CD4-positive, alpha-beta T cell (primary cell): ENCODE measurements around the gene ARMCX4. TPM values are rescaled to one million over a fixed set of nuclear protein-coding genes. Genes with fewer than 3 reads are reported as not detected.

ENCODE experiments used
- ATAC-seq: fragments of 200-7000 bp; cut with Tn5 transposase; one replicate; pipeline ENCODE4 v1.10.0; 2022; ENCODE audit warnings: mild to moderate bottlenecking; ENCODE audit not compliant: poor library complexity
- CTCF ChIA-PET: fragments of 350-600 bp; sonication (Branson Sonifier 250); formaldehyde crosslinking; loops from one replicate; lab custom pipeline; 2021; ENCODE audit warnings: antibody characterized with exemption, inconsistent platforms; lab: Charles Lee
- POLR2A ChIA-PET: fragments of 350-600 bp; sonication (Branson Sonifier 250); formaldehyde crosslinking; loops from one replicate; lab custom pipeline; 2021; ENCODE audit warnings: antibody characterized with exemption, inconsistent platforms; lab: Charles Lee
- DNase-seq, 14 experiments: peaks; one replicate each; pipeline ENCODE4 v3.0.0-alpha.2; 2013 to 2020; ENCODE audit warnings: mixed read lengths in 2 of 14
- H3K27ac ChIP-seq, 2 donors: one replicate each; pipeline versions ENCODE4 v1.5.1 to v1.7.0; 2013; ENCODE audit warnings: low read length in 2 of 2, low read depth in 1 of 2, mild to moderate bottlenecking in 1 of 2
- H3K27me3 ChIP-seq, 2 experiments: 1 replicate in 1 of 2; 2 replicates in 1 of 2; pipeline versions ENCODE4 v1.6.1 to v1.7.0; 2013; ENCODE audit warnings: low read length in 2 of 2, control low read depth in 1 of 2, mild to moderate bottlenecking in 1 of 2, moderate library complexity in 1 of 2; ENCODE audit not compliant: insufficient read depth in 2 of 2, control insufficient read depth in 1 of 2
- H3K36me3 ChIP-seq: one replicate; pipeline ENCODE4 v1.6.1; 2013; ENCODE audit warnings: low read length, control low read depth; ENCODE audit not compliant: insufficient read depth
- H3K4me1 ChIP-seq: one replicate; pipeline ENCODE4 v1.6.1; 2013; ENCODE audit warnings: low read length, control low read depth; ENCODE audit not compliant: insufficient read depth
- H3K4me3 ChIP-seq: one replicate; pipeline ENCODE4 v1.5.1; 2013; ENCODE audit warnings: mild to moderate bottlenecking, low read length, moderate library complexity
- H3K9me3 ChIP-seq, 2 experiments: 1 replicate in 1 of 2; 2 replicates in 1 of 2; pipeline versions ENCODE4 v1.6.1 to v1.7.0; 2013; ENCODE audit warnings: low read length in 2 of 2, mild to moderate bottlenecking in 2 of 2, control low read depth in 1 of 2, moderate library complexity in 1 of 2; ENCODE audit not compliant: control insufficient read depth in 1 of 2, insufficient read depth in 1 of 2
- H3K27ac Mint-ChIP-seq: one replicate; pipeline ENCODE4 v1.8.0; 2020; ENCODE audit warnings: mixed read lengths
- H3K27me3 Mint-ChIP-seq: one replicate; pipeline ENCODE4 v1.8.0; 2021; ENCODE audit warnings: mixed read lengths
- H3K36me3 Mint-ChIP-seq: one replicate; pipeline ENCODE4 v1.8.0; 2021; ENCODE audit warnings: low read depth, mixed read lengths
- H3K4me1 Mint-ChIP-seq: one replicate; pipeline ENCODE4 v1.8.0; 2021; ENCODE audit warnings: low read depth, mixed read lengths
- H3K4me3 Mint-ChIP-seq: one replicate; pipeline ENCODE4 v1.8.0; 2020; ENCODE audit warnings: mild to moderate bottlenecking, mixed read lengths
- H3K9me3 Mint-ChIP-seq: one replicate; pipeline ENCODE4 v1.8.0; 2020; ENCODE audit warnings: mixed read lengths
- CTCF ChIP-seq: fragments of 200-600 bp; IDR thresholded peaks from one replicate; pipeline ENCODE4 v1.8.0; 2022; ENCODE audit warnings: antibody characterized with exemption, mild to moderate bottlenecking
- intact Hi-C, 2 experiments: fragments of 100-400 bp; cut with DNase I in 1 of 2; cut with micrococcal nuclease in 1 of 2; formaldehyde crosslinking; loops; one replicate each; pipeline versions ENCODE4 v1.15.1 to v1.9.0; 2023 to 2025; cut with DNase I, micrococcal nuclease
- total RNA-seq, 174 experiments: library from RNA in 2 of 174; stranded (reverse) in 2 of 174; gene quantifications; one replicate each; pipeline ENCODE4 v1.2.3 and lab custom pipeline; 2021 to 2026

ARMCX4 gene
- total RNA-seq, 2 experiments from 2014 or later, result 17.9 to 20.5 TPM

- POLR2A ChIA-PET, result no interaction called here
- H3K27ac Mint-ChIP-seq, result no peak overlapping the region
- no peaks in the 10 kb centered on the region for H3K4me1 Mint-ChIP-seq
- no peaks in the 10 kb centered on the region for H3K27me3 Mint-ChIP-seq
- CTCF ChIA-PET, result no interaction called here
- intact Hi-C loops, result no loop called here
- no peak for DNase-seq
- no peaks in the 10 kb centered on the region for H3K36me3 ChIP-seq
- no peak overlapping the region for H3K27ac ChIP-seq
- no peak overlapping the region for H3K4me3 ChIP-seq
- H3K9me3 ChIP-seq, result no peaks in the 10 kb centered on the region
- H3K4me3 Mint-ChIP-seq, result no peak overlapping the region
- no peaks in the 10 kb centered on the region for H3K4me1 ChIP-seq
- no peaks in the 10 kb centered on the region for H3K9me3 Mint-ChIP-seq
- no peak for ATAC-seq
- peaks cover 11% of the 10 kb centered on the region for H3K36me3 Mint-ChIP-seq
- H3K27me3 ChIP-seq, result no peaks in the 10 kb centered on the region
- no peak for TF ChIP-seq CTCF
Measured at GRCh38 chrX:101460669-101461068, 24.6 kb upstream of the ARMCX4 start.

- Mint-ChIP-seq H3K4me1 (no peaks in the 10 kb centered on the region), H3K4me3 (no peak overlapping the region), H3K27ac (no peak overlapping the region), H3K27me3 (no peaks in the 10 kb centered on the region), H3K9me3 (no peaks in the 10 kb centered on the region), H3K36me3 (peaks cover 19% of the 10 kb centered on the region)
- Histone ChIP-seq H3K27me3 (no peaks in the 10 kb centered on the region), H3K36me3 (no peaks in the 10 kb centered on the region), H3K4me1 (no peaks in the 10 kb centered on the region), H3K27ac (no peak overlapping the region), H3K4me3 (no peak overlapping the region), H3K9me3 (no peaks in the 10 kb centered on the region)
- POLR2A ChIA-PET, result no interaction called here
- no peak for ATAC-seq
- intact Hi-C loops, result no loop called here
- no peak for TF ChIP-seq CTCF
- peak in 1 of 14 experiments; percentile 1 for DNase-seq
- CTCF ChIA-PET, result no interaction called here
Measured at GRCh38 chrX:101462892-101463291, 22.4 kb upstream of the ARMCX4 start.

GRCh38 chrX:101478366-101478765, 6.9 kb upstream of the ARMCX4 start:
- TF ChIP-seq CTCF, result no peak
- Mint-ChIP-seq H3K27me3 (no peaks in the 10 kb centered on the region), H3K4me1 (no peaks in the 10 kb centered on the region), H3K27ac (no peak overlapping the region), H3K36me3 (no peaks in the 10 kb centered on the region), H3K4me3 (no peak overlapping the region), H3K9me3 (no peaks in the 10 kb centered on the region)
- Histone ChIP-seq H3K36me3 (no peaks in the 10 kb centered on the region), H3K4me1 (no peaks in the 10 kb centered on the region), H3K4me3 (no peak overlapping the region), H3K27me3 (no peaks in the 10 kb centered on the region), H3K9me3 (no peaks in the 10 kb centered on the region), H3K27ac (no peak overlapping the region)
- intact Hi-C loops, result no loop called here
- CTCF ChIA-PET, result no interaction called here
- POLR2A ChIA-PET, result no interaction called here
- DNase-seq (no peak), ATAC-seq (no peak)
